HG02571 (cell line): ENCODE data around the gene EHMT1.

Source experiments
- ATAC-seq: cut with Tn5 transposase; IDR thresholded peaks from one replicate; pipeline ENCODE4 v1.9.1; 2021; ENCODE audit warnings: mild to moderate bottlenecking, moderate library complexity; ENCODE audit not compliant: unreplicated experiment

Gene EHMT1

GRCh38 chr9:137643921-137644320 lies 25.1 kb downstream of the EHMT1 start:
- ATAC-seq, result no peak

- no peak for ATAC-seq
These were observed 26.4 kb downstream of the EHMT1 start for GRCh38 chr9:137645211-137645610.

GRCh38 chr9:137646341-137646740 lies 27.5 kb downstream of the EHMT1 start:
- no peak for ATAC-seq

- no peak for ATAC-seq
These were observed 28.4 kb downstream of the EHMT1 start for GRCh38 chr9:137647096-137647714.

- ATAC-seq, result no peak
These were observed 29.6 kb downstream of the EHMT1 start for GRCh38 chr9:137648396-137648795.

GRCh38 chr9:137649553-137649952 lies 30.7 kb downstream of the EHMT1 start:
- no peak for ATAC-seq

- ATAC-seq, result no peak
These were observed 31.5 kb downstream of the EHMT1 start for GRCh38 chr9:137650259-137650658.

GRCh38 chr9:137650779-137651178 lies 32.0 kb downstream of the EHMT1 start:
- ATAC-seq, result no peak

- no peak for ATAC-seq
These were observed 37.6 kb downstream of the EHMT1 start for GRCh38 chr9:137656416-137656815.

- no peak for ATAC-seq
These were observed 38.8 kb downstream of the EHMT1 start for GRCh38 chr9:137657606-137658005.

GRCh38 chr9:137658781-137659180 lies 40.0 kb downstream of the EHMT1 start:
- ATAC-seq, result no peak

- ATAC-seq, result no peak
These were observed 41.3 kb downstream of the EHMT1 start for GRCh38 chr9:137660144-137660543.

- ATAC-seq, result no peak
These were observed 44.8 kb downstream of the EHMT1 start for GRCh38 chr9:137663584-137663983.

GRCh38 chr9:137664676-137665075 lies 45.9 kb downstream of the EHMT1 start:
- ATAC-seq, result no peak

- ATAC-seq, result no peak
These were observed 46.4 kb downstream of the EHMT1 start for GRCh38 chr9:137665226-137665625.

- ATAC-seq, result no peak
These were observed 47.1 kb downstream of the EHMT1 start for GRCh38 chr9:137665697-137666512.

GRCh38 chr9:137666513-137666822 lies 47.7 kb downstream of the EHMT1 start:
- no peak for ATAC-seq

- ATAC-seq, result no peak
These were observed 48.3 kb downstream of the EHMT1 start for GRCh38 chr9:137666955-137667670.

GRCh38 chr9:137668203-137668602 lies 49.4 kb downstream of the EHMT1 start:
- ATAC-seq, result no peak

- no peak for ATAC-seq
These were observed 50.5 kb downstream of the EHMT1 start for GRCh38 chr9:137669261-137669672.

- no peak for ATAC-seq
These were observed 51.8 kb downstream of the EHMT1 start for GRCh38 chr9:137670391-137671195.
